HCT116 (cell line): ENCODE data around the gene CHRNB1. TPM values are rescaled to one million over a fixed set of nuclear protein-coding genes. Genes with fewer than 3 reads are reported as not detected.

Experiments used
- ATAC-seq: fragments of 200-7000 bp; cut with Tn5 transposase; 2 replicates; pipeline ENCODE4 v1.9.1; 2020; ENCODE audit warnings: mild to moderate bottlenecking, moderate library complexity
- BruUV-seq: library from RNA; stranded (reverse); fragments of 400-500 nt; replicated peaks from 2 replicates; lab custom pipeline; 2021; lab: Mats Ljungman, UMichigan
- CTCF ChIA-PET: fragments of 300-600 bp; sonication (Branson Sonifier 250); formaldehyde crosslinking; loops from one replicate; lab custom pipeline; 2021; ENCODE audit warnings: antibody characterized with exemption; lab: Charles Lee
- POLR2A ChIA-PET: fragments of 300-600, 350-600 bp; sonication (Branson Sonifier 250); formaldehyde crosslinking; loops from one replicate; lab custom pipeline; 2021; ENCODE audit warnings: antibody characterized with exemption; lab: Charles Lee
- RAD21 ChIA-PET, 2 experiments: fragments of 300-600 bp; sonication (Branson Sonifier 250); formaldehyde crosslinking; loops; one replicate each; lab custom pipeline; 2023; ENCODE audit warnings: low total read pairs in 2 of 2; ENCODE audit not compliant: uncharacterized antibody in 2 of 2, unreplicated experiment in 2 of 2, low non-redundant PET in 1 of 2; lab: Charles Lee
- DNase-seq: peaks from one replicate; pipeline ENCODE4 v3.0.0-alpha.2; 2010; ENCODE audit warnings: low read depth, low spot score
- H2AFZ ChIP-seq: fragments of 200-600 bp; shearing (Covaris generic), sonication (generic); 2 replicates; pipeline ENCODE4 v1.6.1; 2017; ENCODE audit warnings: low read depth, mixed run types, mixed read lengths, antibody characterized with exemption, low read length; ENCODE audit not compliant: poor library complexity, severe bottlenecking
- H3K27ac ChIP-seq: 2 replicates; pipeline ENCODE4 v1.5.1; 2012; ENCODE audit warnings: low read depth, low read length
- H3K27me3 ChIP-seq: fragments of 200-600 bp; sonication (generic); 2 replicates; pipeline ENCODE4 v1.6.1; 2016; ENCODE audit warnings: mixed run types, low read length, mixed read lengths; ENCODE audit not compliant: insufficient read depth
- H3K36me3 ChIP-seq, 2 experiments: fragments of 200-500 bp in 1 of 2; fragments of 200-600 bp in 1 of 2; sonication (Bioruptor generic) in 1 of 2; sonication (generic) in 1 of 2; 2 replicates each; pipeline versions ENCODE4 v1.5.1 to v1.6.1; 2014 to 2016; ENCODE audit warnings: low read length in 2 of 2, inconsistent platforms in 1 of 2, mixed read lengths in 1 of 2, mixed run types in 1 of 2; ENCODE audit not compliant: insufficient read depth in 2 of 2, control insufficient read depth in 1 of 2
- H3K4me1 ChIP-seq, 2 experiments: fragments of 200-600 bp in 1 of 2; sonication (generic) in 1 of 2; 2 replicates each; pipeline versions ENCODE4 v1.5.1 to v1.6.1; 2012 to 2017; ENCODE audit warnings: low read length in 2 of 2, inconsistent platforms in 1 of 2, mild to moderate bottlenecking in 1 of 2, mixed read lengths in 1 of 2, mixed run types in 1 of 2, moderate library complexity in 1 of 2; ENCODE audit not compliant: insufficient read depth in 2 of 2, control insufficient read depth in 1 of 2
- H3K4me2 ChIP-seq: fragments of 200-600 bp; sonication (generic); 2 replicates; pipeline ENCODE4 v1.6.1; 2017; ENCODE audit warnings: mixed run types, low read length, mixed read lengths
- H3K4me3 ChIP-seq, 2 experiments: fragments of 200-600 bp in 1 of 2; sonication (generic) in 1 of 2; replicated peaks in 1 of 2; 2 replicates each; pipeline ENCODE4 v1.5.1; 2011 to 2016; ENCODE audit warnings: low read length in 2 of 2, control low read depth in 1 of 2, low read depth in 1 of 2, mild to moderate bottlenecking in 1 of 2, mixed read lengths in 1 of 2, mixed run types in 1 of 2
- H3K79me2 ChIP-seq: fragments of 200-600 bp; sonication (generic); 2 replicates; pipeline ENCODE4 v1.6.1; 2017; ENCODE audit warnings: mild to moderate bottlenecking, mixed run types, low read length, moderate library complexity, mixed read lengths; ENCODE audit not compliant: insufficient read depth
- H3K9ac ChIP-seq: fragments of 200-600 bp; sonication (generic); 2 replicates; pipeline ENCODE4 v1.6.1; 2016; ENCODE audit warnings: low read length, mixed read lengths
- H3K9me2 ChIP-seq: fragments of 200-600 bp; sonication (generic), shearing (Covaris generic); 2 replicates; pipeline ENCODE4 v1.6.1; 2017; ENCODE audit warnings: mixed run types, mild to moderate bottlenecking, moderate library complexity; ENCODE audit not compliant: insufficient read depth
- H3K9me3 ChIP-seq, 2 experiments: fragments of 200-500 bp in 1 of 2; fragments of 200-600 bp in 1 of 2; sonication (Bioruptor generic) in 1 of 2; sonication (generic) in 1 of 2; 2 replicates each; pipeline ENCODE4 v1.6.1; 2014 to 2017; ENCODE audit warnings: low read length in 2 of 2, mixed read lengths in 2 of 2, inconsistent platforms in 1 of 2, low read depth in 1 of 2, mild to moderate bottlenecking in 1 of 2, mixed run types in 1 of 2, moderate library complexity in 1 of 2; ENCODE audit not compliant: control insufficient read depth in 1 of 2, insufficient read depth in 1 of 2
- H4K20me1 ChIP-seq: fragments of 200-600 bp; sonication (generic), shearing (Covaris generic); 2 replicates; pipeline ENCODE4 v1.6.1; 2017; ENCODE audit warnings: mixed run types, mild to moderate bottlenecking, moderate library complexity; ENCODE audit not compliant: insufficient read depth
- CBX3 ChIP-seq: IDR thresholded peaks from 2 replicates; pipeline ENCODE4 v1.6.1; 2012; ENCODE audit warnings: low read depth
- EZH2 ChIP-seq: fragments of 200-600 bp; sonication (generic); IDR thresholded peaks from 2 replicates; pipeline ENCODE4 v1.6.1; 2017; ENCODE audit warnings: antibody characterized with exemption, mixed run types
- EZH2phosphoT487 ChIP-seq: fragments of 200-600 bp; IDR thresholded peaks from 2 replicates; pipeline ENCODE4 v1.6.1; 2018; ENCODE audit warnings: antibody characterized with exemption, borderline replicate concordance
- JUND ChIP-seq: IDR thresholded peaks from 2 replicates; pipeline ENCODE4 v1.6.1; 2012
- POLR2A ChIP-seq: IDR thresholded peaks from 2 replicates; pipeline ENCODE4 v1.7.0; 2011; ENCODE audit warnings: borderline replicate concordance; ENCODE audit not compliant: insufficient read depth, insufficient read length; ENCODE audit errors: extremely low read depth
- YY1 ChIP-seq: IDR thresholded peaks from 2 replicates; pipeline ENCODE4 v1.6.1; 2011; ENCODE audit warnings: low read length, low read depth, moderate library complexity, mild to moderate bottlenecking; ENCODE audit not compliant: insufficient replicate concordance; ENCODE audit errors: extremely low read depth
- ZNF274 ChIP-seq: fragments of 200-500 bp; sonication (Bioruptor generic); IDR thresholded peaks from 2 replicates; pipeline ENCODE4 v1.6.1; 2014; ENCODE audit warnings: mild to moderate bottlenecking, low read depth, low read length, inconsistent platforms
- intact Hi-C: fragments of 100-400 bp; cut with micrococcal nuclease; formaldehyde crosslinking; loops from 2 replicates; pipeline ENCODE4 v1.10.0; 2022
- total RNA-seq: library from RNA; stranded (reverse); gene quantifications from one replicate; pipeline ENCODE4 v1.2.1, GENCODE V29; 2021; ENCODE audit not compliant: unreplicated experiment
- TF ChIP-seq, protein P1 (sequence below): IDR thresholded peaks from 2 replicates; pipeline ENCODE4 v1.6.1; 2012; ENCODE audit warnings: low read depth
- TF ChIP-seq, protein P2 (sequence below): IDR thresholded peaks from 2 replicates; pipeline ENCODE4 v1.6.1; 2012

The CHRNB1 gene
- total RNA-seq, 1 experiment from 2014 or later: 10.4 TPM

DNA sequence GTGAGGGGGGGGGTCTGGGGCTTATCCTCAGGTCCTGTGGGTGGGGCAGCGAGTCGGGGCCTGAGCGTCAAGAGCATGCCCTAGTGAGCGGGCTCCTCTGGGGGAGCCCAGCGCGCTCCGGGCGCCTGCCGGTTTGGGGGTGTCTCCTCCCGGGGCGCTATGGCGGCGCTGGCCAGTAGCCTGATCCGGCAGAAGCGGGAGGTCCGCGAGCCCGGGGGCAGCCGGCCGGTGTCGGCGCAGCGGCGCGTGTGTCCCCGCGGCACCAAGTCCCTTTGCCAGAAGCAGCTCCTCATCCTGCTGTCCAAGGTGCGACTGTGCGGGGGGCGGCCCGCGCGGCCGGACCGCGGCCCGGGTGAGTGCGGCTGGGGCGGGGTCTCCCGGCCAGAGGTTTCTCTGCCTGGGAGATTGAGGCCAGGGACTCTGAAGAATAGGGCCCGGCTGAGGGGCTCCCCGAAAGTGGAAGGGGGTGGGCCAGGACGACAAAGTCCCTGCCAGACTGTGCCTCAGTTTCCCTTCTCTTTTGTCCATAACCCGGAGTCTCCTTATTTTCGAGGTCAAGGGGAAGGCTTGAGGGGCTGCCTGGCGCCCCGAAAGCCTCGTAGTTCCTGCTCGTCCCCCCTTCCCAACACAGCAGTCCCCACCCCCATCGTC is 5.3 kb upstream of the CHRNB1 start, which contains the start of gene FGF11 (continued):
- TF ChIP-seq, protein P1, sequence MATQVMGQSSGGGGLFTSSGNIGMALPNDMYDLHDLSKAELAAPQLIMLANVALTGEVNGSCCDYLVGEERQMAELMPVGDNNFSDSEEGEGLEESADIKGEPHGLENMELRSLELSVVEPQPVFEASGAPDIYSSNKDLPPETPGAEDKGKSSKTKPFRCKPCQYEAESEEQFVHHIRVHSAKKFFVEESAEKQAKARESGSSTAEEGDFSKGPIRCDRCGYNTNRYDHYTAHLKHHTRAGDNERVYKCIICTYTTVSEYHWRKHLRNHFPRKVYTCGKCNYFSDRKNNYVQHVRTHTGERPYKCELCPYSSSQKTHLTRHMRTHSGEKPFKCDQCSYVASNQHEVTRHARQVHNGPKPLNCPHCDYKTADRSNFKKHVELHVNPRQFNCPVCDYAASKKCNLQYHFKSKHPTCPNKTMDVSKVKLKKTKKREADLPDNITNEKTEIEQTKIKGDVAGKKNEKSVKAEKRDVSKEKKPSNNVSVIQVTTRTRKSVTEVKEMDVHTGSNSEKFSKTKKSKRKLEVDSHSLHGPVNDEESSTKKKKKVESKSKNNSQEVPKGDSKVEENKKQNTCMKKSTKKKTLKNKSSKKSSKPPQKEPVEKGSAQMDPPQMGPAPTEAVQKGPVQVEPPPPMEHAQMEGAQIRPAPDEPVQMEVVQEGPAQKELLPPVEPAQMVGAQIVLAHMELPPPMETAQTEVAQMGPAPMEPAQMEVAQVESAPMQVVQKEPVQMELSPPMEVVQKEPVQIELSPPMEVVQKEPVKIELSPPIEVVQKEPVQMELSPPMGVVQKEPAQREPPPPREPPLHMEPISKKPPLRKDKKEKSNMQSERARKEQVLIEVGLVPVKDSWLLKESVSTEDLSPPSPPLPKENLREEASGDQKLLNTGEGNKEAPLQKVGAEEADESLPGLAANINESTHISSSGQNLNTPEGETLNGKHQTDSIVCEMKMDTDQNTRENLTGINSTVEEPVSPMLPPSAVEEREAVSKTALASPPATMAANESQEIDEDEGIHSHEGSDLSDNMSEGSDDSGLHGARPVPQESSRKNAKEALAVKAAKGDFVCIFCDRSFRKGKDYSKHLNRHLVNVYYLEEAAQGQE: no peak

DNA sequence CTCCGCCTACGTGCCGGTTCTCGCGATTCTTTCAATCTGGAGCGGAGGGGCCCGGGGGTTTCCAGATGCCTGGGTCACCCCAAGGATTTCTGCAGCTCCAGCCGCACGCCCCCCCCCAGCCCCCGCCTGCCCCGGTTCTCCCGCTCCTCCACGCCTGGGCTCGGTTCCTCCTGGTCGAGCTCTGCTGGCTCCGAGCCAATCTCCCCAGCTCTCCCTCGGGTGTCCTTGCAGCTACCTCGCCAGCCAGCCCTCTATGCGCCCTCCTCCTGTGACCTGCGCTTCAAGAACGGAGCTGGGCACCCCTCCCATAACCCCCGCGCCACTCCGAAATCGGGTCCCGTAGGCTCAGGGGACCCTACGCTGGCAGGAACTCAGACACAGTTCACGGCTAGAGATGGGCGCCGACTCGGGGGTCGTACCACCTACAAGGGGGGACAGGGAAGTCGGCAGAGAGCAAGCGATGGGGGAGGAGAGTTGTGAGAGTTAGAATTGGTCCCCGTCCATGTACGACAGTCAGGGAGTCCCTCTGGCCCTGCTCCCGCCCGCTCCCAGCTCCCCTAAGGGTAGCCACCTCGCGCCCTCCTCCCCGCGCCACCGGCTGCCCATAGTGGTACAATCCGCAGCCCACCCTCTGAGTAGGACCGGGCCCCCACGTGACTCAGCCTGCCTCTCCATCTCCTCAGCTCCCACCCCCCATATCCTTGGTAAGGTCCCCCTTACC is 4.6 kb upstream of the CHRNB1 start:
- Histone ChIP-seq H3K27ac (no peak overlapping the region), H3K27me3 (no peaks in the 10 kb centered on the region), H2AFZ (no peak overlapping the region), H3K4me3 (no peak overlapping the region), H3K36me3 (no peaks in the 10 kb centered on the region), H3K9me2 (no peaks in the 10 kb centered on the region), H4K20me1 (no peaks in the 10 kb centered on the region), H3K4me2 (no peak overlapping the region), H3K9ac (no peak overlapping the region), H3K9me3 (no peaks in the 10 kb centered on the region), H3K79me2 (no peaks in the 10 kb centered on the region), H3K4me1 (peaks cover 25 to 43% of the 10 kb centered on the region in 2 experiments)
- RAD21 ChIA-PET: no interaction called here
- intact Hi-C loops: no loop called here
- TF ChIP-seq, protein P1: no peak
- TF ChIP-seq EZH2: no peak
- no peak for TF ChIP-seq ZNF274
- TF ChIP-seq POLR2A: no peak
- TF ChIP-seq JUND: no peak
- TF ChIP-seq CBX3: no peak
- TF ChIP-seq, protein P2, sequence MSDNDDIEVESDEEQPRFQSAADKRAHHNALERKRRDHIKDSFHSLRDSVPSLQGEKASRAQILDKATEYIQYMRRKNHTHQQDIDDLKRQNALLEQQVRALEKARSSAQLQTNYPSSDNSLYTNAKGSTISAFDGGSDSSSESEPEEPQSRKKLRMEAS: no peak
- TF ChIP-seq EZH2phosphoT487: no peak
- no peak for TF ChIP-seq YY1
- no peak for DNase-seq
- no peak for ATAC-seq
- CTCF ChIA-PET: interaction anchor here (0.5 kb wide), 1 partner anchor 159 kb away, joined by 4 read pairs; the partner anchor contains the start of gene SLC2A4
- BruUV-seq: no TSS peak
- POLR2A ChIA-PET: interaction anchor here (0.6 kb wide), 1 partner anchor 176 kb away, joined by 3 read pairs; no protein-coding TSS in a partner anchor
